KBM-7 (cell line): ENCODE results near the gene TMEM247.
A peak's percentile ranks its signal among the peaks of the same experiment; 100 is the strongest.
"Not testable (repeated sequence)": the region's sequence is repeated elsewhere in the genome, so short reads cannot be mapped to it uniquely, and the experiment has no call there.

Source experiments
- DNase-seq: peaks from one replicate; pipeline ENCODE4 v3.0.0-alpha.2; 2015
- in situ Hi-C: fragments of 300-500 bp; cut with MboI; formaldehyde crosslinking; loops from 2 replicates; pipeline ENCODE4 v1.14.3; 2020; ENCODE audit warnings: low sequenced_read_pairs, low pct_unique_long_range_greater_than_20kb, mixed read lengths

The TMEM247 gene

GRCh38 chr2:46451131-46451711 lies 28.1 kb upstream of the TMEM247 start:
- in situ Hi-C loops = loop anchor here (10.0 kb wide), 1 partner anchor 446 kb away; no protein-coding TSS in a partner anchor
- DNase-seq = no peak

GRCh38 chr2:46456789-46457188 lies 22.6 kb upstream of the TMEM247 start:
- in situ Hi-C loops = loop anchor here (10.0 kb wide), 1 partner anchor 452 kb away; no protein-coding TSS in a partner anchor
- DNase-seq = no peak

- DNase-seq = no peak
- in situ Hi-C loops = loop anchor here (10.0 kb wide), 1 partner anchor 454 kb away; no protein-coding TSS in a partner anchor
Measured at GRCh38 chr2:46458763-46459500, 20.4 kb upstream of the TMEM247 start.

- in situ Hi-C loops = loop anchor here (10.0 kb wide), 1 partner anchor 455 kb away; no protein-coding TSS in a partner anchor
- no peak for DNase-seq
Measured at GRCh38 chr2:46459694-46460093, 19.7 kb upstream of the TMEM247 start.

- DNase-seq = no peak
- in situ Hi-C loops = no loop called here
Measured at GRCh38 chr2:46460241-46460921, 19.0 kb upstream of the TMEM247 start.

GRCh38 chr2:46461011-46461674 lies 18.2 kb upstream of the TMEM247 start:
- in situ Hi-C loops = no loop called here
- DNase-seq = peak; percentile 83

- DNase-seq = peak; percentile 92
- in situ Hi-C loops = no loop called here
Measured at GRCh38 chr2:46461709-46462171, 17.6 kb upstream of the TMEM247 start.

GRCh38 chr2:46462936-46463335 lies 16.4 kb upstream of the TMEM247 start:
- in situ Hi-C loops = no loop called here
- DNase-seq = no peak

- in situ Hi-C loops = no loop called here
- no peak for DNase-seq
Measured at GRCh38 chr2:46469116-46469515, 10.2 kb upstream of the TMEM247 start.

- no peak for DNase-seq
- in situ Hi-C loops = no loop called here
Measured at GRCh38 chr2:46469700-46470099, 9.7 kb upstream of the TMEM247 start.

GRCh38 chr2:46470114-46470628 lies 9.2 kb upstream of the TMEM247 start:
- peak; percentile 62 for DNase-seq
- in situ Hi-C loops = no loop called here

- DNase-seq = no peak
- in situ Hi-C loops = no loop called here
Measured at GRCh38 chr2:46471019-46471583, 8.3 kb upstream of the TMEM247 start.

- in situ Hi-C loops = no loop called here
Measured at GRCh38 chr2:46471697-46472096, 7.7 kb upstream of the TMEM247 start.

GRCh38 chr2:46472165-46472564 lies 7.2 kb upstream of the TMEM247 start:
- in situ Hi-C loops = not testable (repeated sequence)

More at GRCh38 chr2:46471697-46472096, 7.7 kb upstream of the TMEM247 start:
- no peak for DNase-seq

GRCh38 chr2:46477462-46477861 lies 1.9 kb upstream of the TMEM247 start:
- in situ Hi-C loops, DNase-seq: not testable (repeated sequence)

More at GRCh38 chr2:46472165-46472564, 7.2 kb upstream of the TMEM247 start:
- not testable (repeated sequence) for DNase-seq

GRCh38 chr2:46477925-46478324 lies 1.4 kb upstream of the TMEM247 start:
- DNase-seq = no peak
- in situ Hi-C loops = no loop called here

- DNase-seq = no peak
- in situ Hi-C loops = no loop called here
Measured at GRCh38 chr2:46480562-46480961, 1.2 kb downstream of the TMEM247 start.

GRCh38 chr2:46481198-46482193 lies 2.1 kb downstream of the TMEM247 start:
- no peak for DNase-seq
- in situ Hi-C loops = no loop called here
